HEK293 (cell line): Measurements from ENCODE around the gene CEP72.

Experiments
- CTCF ChIA-PET: fragments of 350-600 bp; formaldehyde crosslinking; extraction: SDS; loops from one replicate; lab custom pipeline; 2021; ENCODE audit warnings: antibody characterized with exemption; lab: Yijun Ruan, JAX
- POLR2A ChIA-PET: fragments of 300-600 bp; formaldehyde crosslinking; extraction: SDS; loops from one replicate; lab custom pipeline; 2020; ENCODE audit warnings: antibody characterized with exemption, inconsistent platforms; lab: Yijun Ruan, JAX
- H3K27ac ChIP-seq: fragments of 200-500 bp; sonication (Bioruptor generic); 2 replicates; pipeline ENCODE4 v1.5.1; 2014; ENCODE audit warnings: low read depth, low read length, control low read depth, inconsistent platforms; ENCODE audit errors: extremely low read depth
- H3K36me3 ChIP-seq, 2 experiments: fragments of 200-500 bp in 1 of 2; sonication (Bioruptor generic) in 1 of 2; 1 replicate in 1 of 2; 2 replicates in 1 of 2; pipeline ENCODE4 v1.5.1; 2014 to 2017; ENCODE audit warnings: inconsistent platforms in 2 of 2, low read length in 2 of 2; ENCODE audit not compliant: control insufficient read depth in 2 of 2, insufficient read depth in 1 of 2
- H3K4me1 ChIP-seq: fragments of 200-500 bp; sonication (Bioruptor generic); 2 replicates; pipeline ENCODE4 v1.5.1; 2014; ENCODE audit warnings: mild to moderate bottlenecking, low read length, inconsistent platforms; ENCODE audit not compliant: control insufficient read depth, insufficient read depth
- H3K4me3 ChIP-seq: 2 replicates; pipeline ENCODE4 v1.5.1; 2011; ENCODE audit warnings: low read depth, mild to moderate bottlenecking, control low read depth, low read length, moderate library complexity
- H3K9me3 ChIP-seq: fragments of 200-500 bp; sonication (Bioruptor generic); 2 replicates; pipeline ENCODE4 v1.5.1; 2014; ENCODE audit warnings: low read depth, low read length, inconsistent platforms; ENCODE audit not compliant: control insufficient read depth, insufficient read depth
- GFI1B ChIP-seq: fragments of 450-650 bp; formaldehyde crosslinking; IDR thresholded peaks from 2 replicates; pipeline ENCODE4 v1.5.1; 2016; ENCODE audit warnings: missing biosample characterization, missing genetic modification characterization
- HOXC10 ChIP-seq: sonication (generic); formaldehyde crosslinking; IDR thresholded peaks from 2 replicates; pipeline ENCODE4 v1.8.1; 2023; ENCODE audit warnings: mild to moderate bottlenecking, missing genetic modification reagents
- KLF1 ChIP-seq: fragments of 450-650 bp; formaldehyde crosslinking; IDR thresholded peaks from 2 replicates; pipeline ENCODE4 v1.5.1; 2016; ENCODE audit warnings: missing biosample characterization, missing genetic modification characterization
- KLF10 ChIP-seq: fragments of 450-650 bp; IDR thresholded peaks from 2 replicates; pipeline ENCODE4 v1.5.1; 2018; ENCODE audit warnings: missing biosample characterization, mild to moderate bottlenecking, missing genetic modification characterization
- TCF7L2 ChIP-seq: IDR thresholded peaks from 2 replicates; pipeline ENCODE4 v1.6.1; 2011; ENCODE audit warnings: low read depth, mild to moderate bottlenecking, inconsistent platforms, low read length, moderate library complexity, borderline replicate concordance
- ZFP41 ChIP-seq: fragments of 450-650 bp; formaldehyde crosslinking; IDR thresholded peaks from 2 replicates; pipeline ENCODE4 v1.5.1; 2016; ENCODE audit warnings: missing biosample characterization, missing genetic modification characterization, borderline replicate concordance
- ZIC2 ChIP-seq: fragments of 450-650 bp; formaldehyde crosslinking; IDR thresholded peaks from 2 replicates; pipeline ENCODE4 v1.5.1; 2016; ENCODE audit warnings: missing biosample characterization, missing genetic modification characterization
- ZNF140 ChIP-seq: fragments of 450-650 bp; formaldehyde crosslinking; IDR thresholded peaks from 2 replicates; pipeline ENCODE4 v1.5.1; 2016; ENCODE audit warnings: missing biosample characterization, missing genetic modification characterization
- ZNF214 ChIP-seq: fragments of 450-650 bp; formaldehyde crosslinking; IDR thresholded peaks from 2 replicates; pipeline ENCODE4 v1.5.1; 2017; ENCODE audit warnings: missing biosample characterization, mild to moderate bottlenecking, missing genetic modification characterization, borderline replicate concordance
- ZNF350 ChIP-seq: fragments of 450-650 bp; formaldehyde crosslinking; IDR thresholded peaks from 2 replicates; pipeline ENCODE4 v1.5.0; 2017; ENCODE audit warnings: missing biosample characterization, mild to moderate bottlenecking, missing genetic modification characterization
- ZNF37A ChIP-seq: fragments of 450-650 bp; IDR thresholded peaks from 2 replicates; pipeline ENCODE4 v1.5.1; 2018; ENCODE audit warnings: missing biosample characterization, missing genetic modification characterization
- ZNF529 ChIP-seq: fragments of 450-650 bp; formaldehyde crosslinking; IDR thresholded peaks from 2 replicates; pipeline ENCODE4 v1.5.1; 2017; ENCODE audit warnings: missing genetic modification characterization, missing biosample characterization; ENCODE audit not compliant: insufficient replicate concordance
- ZNF530 ChIP-seq: fragments of 450-650 bp; formaldehyde crosslinking; IDR thresholded peaks from 2 replicates; pipeline ENCODE4 v1.5.1; 2016; ENCODE audit warnings: low read depth, missing biosample characterization, missing genetic modification characterization
- ZNF548 ChIP-seq: fragments of 450-650 bp; formaldehyde crosslinking; IDR thresholded peaks from 2 replicates; pipeline ENCODE4 v1.5.1; 2016; ENCODE audit warnings: missing biosample characterization, missing genetic modification characterization
- ZNF677 ChIP-seq: fragments of 450-650 bp; IDR thresholded peaks from 2 replicates; pipeline ENCODE4 v1.5.0; 2018; ENCODE audit warnings: missing biosample characterization, mild to moderate bottlenecking, missing genetic modification characterization, moderate library complexity
- TF ChIP-seq, protein P1 (sequence below): fragments of 450-650 bp; formaldehyde crosslinking; IDR thresholded peaks from 2 replicates; pipeline ENCODE4 v1.5.1; 2016; ENCODE audit warnings: missing biosample characterization, missing genetic modification characterization, low read depth
- TF ChIP-seq, protein P2 (sequence below): fragments of 450-650 bp; formaldehyde crosslinking; IDR thresholded peaks from 2 replicates; pipeline ENCODE4 v1.5.1; 2016; ENCODE audit warnings: missing biosample characterization, missing genetic modification characterization
- TF ChIP-seq, protein P3 (sequence below): fragments of 450-650 bp; formaldehyde crosslinking; IDR thresholded peaks from 2 replicates; pipeline ENCODE4 v1.5.1; 2017; ENCODE audit warnings: missing biosample characterization, missing genetic modification characterization
- TF ChIP-seq, protein P4 (sequence below): fragments of 450-650 bp; formaldehyde crosslinking; IDR thresholded peaks from 2 replicates; pipeline ENCODE4 v1.5.1; 2016; ENCODE audit warnings: missing biosample characterization, missing genetic modification characterization, borderline replicate concordance

CEP72 gene

DNA sequence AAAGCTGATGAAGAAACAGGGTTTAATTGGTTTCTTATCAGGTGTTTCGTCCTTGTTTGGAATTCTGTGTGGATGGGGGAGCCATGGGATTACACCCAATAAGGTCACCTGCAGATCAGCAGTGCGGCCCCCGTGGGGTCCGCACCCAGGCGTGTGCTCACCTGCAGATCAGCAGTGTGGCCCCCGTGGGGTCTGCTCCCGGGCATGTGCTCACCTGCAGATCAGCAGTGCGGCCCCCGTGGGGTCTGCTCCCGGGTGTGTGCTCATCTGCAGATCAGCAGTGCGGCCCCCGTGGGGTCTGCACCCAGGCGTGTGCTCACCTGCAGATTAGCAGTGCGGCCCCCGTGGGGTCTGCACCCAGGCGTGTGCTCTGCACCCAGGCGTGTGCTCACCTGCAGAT, 41.7 kb upstream of the CEP72 start (continued):
- TF ChIP-seq, protein P1, sequence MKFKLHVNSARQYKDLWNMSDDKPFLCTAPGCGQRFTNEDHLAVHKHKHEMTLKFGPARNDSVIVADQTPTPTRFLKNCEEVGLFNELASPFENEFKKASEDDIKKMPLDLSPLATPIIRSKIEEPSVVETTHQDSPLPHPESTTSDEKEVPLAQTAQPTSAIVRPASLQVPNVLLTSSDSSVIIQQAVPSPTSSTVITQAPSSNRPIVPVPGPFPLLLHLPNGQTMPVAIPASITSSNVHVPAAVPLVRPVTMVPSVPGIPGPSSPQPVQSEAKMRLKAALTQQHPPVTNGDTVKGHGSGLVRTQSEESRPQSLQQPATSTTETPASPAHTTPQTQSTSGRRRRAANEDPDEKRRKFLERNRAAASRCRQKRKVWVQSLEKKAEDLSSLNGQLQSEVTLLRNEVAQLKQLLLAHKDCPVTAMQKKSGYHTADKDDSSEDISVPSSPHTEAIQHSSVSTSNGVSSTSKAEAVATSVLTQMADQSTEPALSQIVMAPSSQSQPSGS (tag by site-specific recombination), result no peak
- no peak for TF ChIP-seq ZNF529 (tag by site-specific recombination)
- TF ChIP-seq, protein P2, sequence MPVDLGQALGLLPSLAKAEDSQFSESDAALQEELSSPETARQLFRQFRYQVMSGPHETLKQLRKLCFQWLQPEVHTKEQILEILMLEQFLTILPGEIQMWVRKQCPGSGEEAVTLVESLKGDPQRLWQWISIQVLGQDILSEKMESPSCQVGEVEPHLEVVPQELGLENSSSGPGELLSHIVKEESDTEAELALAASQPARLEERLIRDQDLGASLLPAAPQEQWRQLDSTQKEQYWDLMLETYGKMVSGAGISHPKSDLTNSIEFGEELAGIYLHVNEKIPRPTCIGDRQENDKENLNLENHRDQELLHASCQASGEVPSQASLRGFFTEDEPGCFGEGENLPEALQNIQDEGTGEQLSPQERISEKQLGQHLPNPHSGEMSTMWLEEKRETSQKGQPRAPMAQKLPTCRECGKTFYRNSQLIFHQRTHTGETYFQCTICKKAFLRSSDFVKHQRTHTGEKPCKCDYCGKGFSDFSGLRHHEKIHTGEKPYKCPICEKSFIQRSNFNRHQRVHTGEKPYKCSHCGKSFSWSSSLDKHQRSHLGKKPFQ, result no peak

- Histone ChIP-seq H3K4me3 (no peak overlapping the region), H3K36me3 (no peaks in the 10 kb centered on the region), H3K4me1 (no peaks in the 10 kb centered on the region), H3K9me3 (no peaks in the 10 kb centered on the region), H3K27ac (no peak overlapping the region)
- ChIA-PET CTCF (interaction anchor here (0.6 to 0.7 kb wide), 2 partner anchors 87 to 269 kb away, joined by 3 to 5 read pairs; no protein-coding TSS in a partner anchor), POLR2A (no interaction called here)
- TF ChIP-seq ZIC2 (tag by site-specific recombination) (0 out of 2 replicates have a peak, but pooled peaks have one; percentile 12), ZNF350 (no peak)
Measured at GRCh38 chr5:570886-571285, 41.3 kb upstream of the CEP72 start.

GRCh38 chr5:571791-572190, 40.3 kb upstream of the CEP72 start:
- no peaks in the 10 kb centered on the region for H3K4me1 ChIP-seq
- POLR2A ChIA-PET, result no interaction called here

DNA sequence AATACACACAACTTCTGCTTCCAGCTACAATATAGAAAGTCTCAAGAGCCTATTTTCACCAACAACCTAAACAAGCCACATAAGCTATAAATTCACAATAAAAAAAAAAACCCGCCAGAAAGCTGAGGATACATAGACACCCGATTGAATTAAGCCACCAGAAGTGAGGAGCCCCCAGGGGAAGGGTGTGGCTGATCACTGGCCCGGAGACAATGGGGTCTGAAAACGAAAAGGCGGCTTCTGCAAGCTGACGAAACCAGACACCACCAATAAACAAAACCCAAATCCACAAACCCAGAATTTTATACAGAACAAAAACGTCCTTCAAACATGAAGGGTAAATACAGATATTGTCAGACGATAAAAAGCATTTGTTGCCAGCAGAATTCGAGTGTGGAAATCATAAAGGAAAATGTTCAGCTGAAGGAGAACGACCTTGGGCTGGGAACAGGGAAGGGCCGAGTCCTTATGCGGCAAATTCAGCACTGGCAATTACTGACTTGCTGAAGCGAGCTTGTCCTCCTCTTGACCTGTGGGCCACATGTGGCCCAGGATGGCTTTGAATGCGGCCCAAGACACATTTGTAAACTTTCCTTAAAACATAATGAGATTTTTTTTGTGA, 39.6 kb upstream of the CEP72 start:
- ChIA-PET CTCF (interaction anchor here (1.4 kb wide), 1 partner anchor 256 kb away, joined by 3 read pairs; no protein-coding TSS in a partner anchor), POLR2A (no interaction called here)
- Histone ChIP-seq H3K4me3 (no peak overlapping the region), H3K9me3 (no peaks in the 10 kb centered on the region), H3K4me1 (no peaks in the 10 kb centered on the region), H3K36me3 (no peaks in the 10 kb centered on the region), H3K27ac (no peak overlapping the region)
- TF ChIP-seq KLF1 (tag by site-specific recombination), result peak; percentile 74
- no peak for TF ChIP-seq GFI1B (tag by site-specific recombination)
- TF ChIP-seq ZFP41 (tag by site-specific recombination), result no peak
- TF ChIP-seq, protein P3, sequence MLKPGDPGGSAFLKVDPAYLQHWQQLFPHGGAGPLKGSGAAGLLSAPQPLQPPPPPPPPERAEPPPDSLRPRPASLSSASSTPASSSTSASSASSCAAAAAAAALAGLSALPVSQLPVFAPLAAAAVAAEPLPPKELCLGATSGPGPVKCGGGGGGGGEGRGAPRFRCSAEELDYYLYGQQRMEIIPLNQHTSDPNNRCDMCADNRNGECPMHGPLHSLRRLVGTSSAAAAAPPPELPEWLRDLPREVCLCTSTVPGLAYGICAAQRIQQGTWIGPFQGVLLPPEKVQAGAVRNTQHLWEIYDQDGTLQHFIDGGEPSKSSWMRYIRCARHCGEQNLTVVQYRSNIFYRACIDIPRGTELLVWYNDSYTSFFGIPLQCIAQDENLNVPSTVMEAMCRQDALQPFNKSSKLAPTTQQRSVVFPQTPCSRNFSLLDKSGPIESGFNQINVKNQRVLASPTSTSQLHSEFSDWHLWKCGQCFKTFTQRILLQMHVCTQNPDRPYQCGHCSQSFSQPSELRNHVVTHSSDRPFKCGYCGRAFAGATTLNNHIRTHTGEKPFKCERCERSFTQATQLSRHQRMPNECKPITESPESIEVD, result 0 out of 2 replicates have a peak, but pooled peaks have one; percentile 12

More at GRCh38 chr5:571791-572190, 40.3 kb upstream of the CEP72 start:
- H3K9me3 ChIP-seq, result no peaks in the 10 kb centered on the region
- no peak overlapping the region for H3K4me3 ChIP-seq
- CTCF ChIA-PET, result interaction anchor here (0.6 to 1.4 kb wide), 5 partner anchors 49 to 269 kb away, joined by 3 to 5 read pairs (median 3); no protein-coding TSS in a partner anchor
- H3K27ac ChIP-seq, result no peak overlapping the region
- H3K36me3 ChIP-seq, result no peaks in the 10 kb centered on the region
- TF ChIP-seq ZNF37A (no peak), ZNF530 (tag by site-specific recombination) (no peak), KLF10 (no peak), ZNF548 (tag by site-specific recombination) (no peak), ZNF677 (tag by site-specific recombination) (no peak), ZNF140 (tag by site-specific recombination) (no peak), ZFP41 (tag by site-specific recombination) (no peak), TCF7L2 (no peak), ZNF214 (tag by site-specific recombination) (no peak), HOXC10 (no peak)
- TF ChIP-seq, protein P4, sequence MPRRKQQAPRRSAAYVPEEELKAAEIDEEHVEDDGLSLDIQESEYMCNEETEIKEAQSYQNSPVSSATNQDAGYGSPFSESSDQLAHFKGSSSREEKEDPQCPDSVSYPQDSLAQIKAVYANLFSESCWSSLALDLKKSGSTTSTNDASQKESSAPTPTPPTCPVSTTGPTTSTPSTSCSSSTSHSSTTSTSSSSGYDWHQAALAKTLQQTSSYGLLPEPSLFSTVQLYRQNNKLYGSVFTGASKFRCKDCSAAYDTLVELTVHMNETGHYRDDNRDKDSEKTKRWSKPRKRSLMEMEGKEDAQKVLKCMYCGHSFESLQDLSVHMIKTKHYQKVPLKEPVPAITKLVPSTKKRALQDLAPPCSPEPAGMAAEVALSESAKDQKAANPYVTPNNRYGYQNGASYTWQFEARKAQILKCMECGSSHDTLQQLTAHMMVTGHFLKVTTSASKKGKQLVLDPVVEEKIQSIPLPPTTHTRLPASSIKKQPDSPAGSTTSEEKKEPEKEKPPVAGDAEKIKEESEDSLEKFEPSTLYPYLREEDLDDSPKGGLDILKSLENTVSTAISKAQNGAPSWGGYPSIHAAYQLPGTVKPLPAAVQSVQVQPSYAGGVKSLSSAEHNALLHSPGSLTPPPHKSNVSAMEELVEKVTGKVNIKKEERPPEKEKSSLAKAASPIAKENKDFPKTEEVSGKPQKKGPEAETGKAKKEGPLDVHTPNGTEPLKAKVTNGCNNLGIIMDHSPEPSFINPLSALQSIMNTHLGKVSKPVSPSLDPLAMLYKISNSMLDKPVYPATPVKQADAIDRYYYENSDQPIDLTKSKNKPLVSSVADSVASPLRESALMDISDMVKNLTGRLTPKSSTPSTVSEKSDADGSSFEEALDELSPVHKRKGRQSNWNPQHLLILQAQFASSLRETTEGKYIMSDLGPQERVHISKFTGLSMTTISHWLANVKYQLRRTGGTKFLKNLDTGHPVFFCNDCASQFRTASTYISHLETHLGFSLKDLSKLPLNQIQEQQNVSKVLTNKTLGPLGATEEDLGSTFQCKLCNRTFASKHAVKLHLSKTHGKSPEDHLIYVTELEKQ (tag by site-specific recombination), result no peak
